NOMO-1 treated with dmso at 0.1 percent for 144 hours (cell line): ENCODE measurements around the gene MDFIC.
"Not testable (repeated sequence)": the region's sequence is repeated elsewhere in the genome, so short reads cannot be mapped to it uniquely, and the experiment has no call there.

Experiments used
- DNase-seq: peaks from one replicate; lab custom pipeline; 2025; ENCODE audit not compliant: unreplicated experiment; lab: John Stamatoyannopoulos, UW

The MDFIC gene, protein sequence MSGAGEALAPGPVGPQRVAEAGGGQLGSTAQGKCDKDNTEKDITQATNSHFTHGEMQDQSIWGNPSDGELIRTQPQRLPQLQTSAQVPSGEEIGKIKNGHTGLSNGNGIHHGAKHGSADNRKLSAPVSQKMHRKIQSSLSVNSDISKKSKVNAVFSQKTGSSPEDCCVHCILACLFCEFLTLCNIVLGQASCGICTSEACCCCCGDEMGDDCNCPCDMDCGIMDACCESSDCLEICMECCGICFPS

GRCh38 chr7:114922026-114922651, at the start of gene MDFIC:
Gene MDFIC (plus strand): TSS chr7:114922094. CDS start chr7:114923034, 940 bp downstream.
- DNase-seq, result no peak

DNA sequence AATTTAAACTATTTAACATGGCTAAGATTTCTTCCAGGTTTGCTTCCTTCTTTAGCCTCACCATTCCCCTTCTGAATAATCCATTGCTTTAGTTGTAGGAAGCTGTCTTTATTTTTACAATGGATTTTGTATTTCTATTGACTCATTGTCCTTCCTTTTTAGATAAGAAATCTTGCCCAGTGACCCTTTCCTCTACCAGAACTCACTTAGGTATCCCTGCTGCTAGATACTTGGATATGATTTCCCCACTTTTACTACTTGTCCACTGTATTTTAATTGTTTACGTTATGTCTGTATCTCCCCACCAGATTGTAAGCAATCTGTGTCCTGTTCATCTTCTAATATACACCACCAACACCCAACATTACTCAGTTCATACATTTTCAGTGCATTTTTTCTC, 47.7 kb upstream of the MDFIC start:
- no peak for DNase-seq

DNA sequence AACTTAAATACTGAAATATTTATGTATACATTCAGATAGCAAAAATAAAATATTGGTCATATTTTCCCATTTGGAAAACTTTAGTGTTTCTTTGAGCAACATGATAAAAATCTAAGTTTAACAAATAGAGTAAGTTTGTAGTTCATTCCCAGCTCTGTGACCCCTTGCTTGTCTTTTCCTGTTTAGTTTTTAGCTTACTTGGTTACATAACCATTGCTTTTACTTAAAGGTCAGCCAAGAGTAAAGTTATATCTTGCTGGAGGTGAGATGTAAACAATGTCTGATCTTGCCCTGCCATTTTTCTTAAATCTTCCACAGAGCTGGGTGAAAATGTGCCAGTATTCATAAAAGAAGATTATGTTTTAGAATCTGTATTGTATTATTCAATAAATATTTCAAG, 46.7 kb upstream of the MDFIC start:
- no peak for DNase-seq

DNA sequence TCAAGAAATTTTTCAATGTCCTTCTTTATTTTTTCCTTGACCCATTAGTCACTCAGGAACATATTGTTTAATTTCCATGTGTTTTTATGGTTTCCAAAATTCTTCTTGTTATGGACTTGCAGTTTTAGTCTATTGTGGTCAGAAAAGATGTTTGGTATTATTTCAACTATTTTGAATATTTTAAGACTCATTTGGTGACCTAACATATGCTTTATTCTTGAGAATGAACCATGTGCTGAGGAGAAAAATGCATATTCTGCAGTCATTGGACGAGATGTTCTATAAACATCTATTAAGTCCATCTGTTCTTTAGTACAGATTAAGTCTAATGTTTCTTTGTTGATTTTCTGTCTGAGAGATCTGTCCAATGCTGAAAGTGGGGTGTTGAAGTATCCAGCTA, 42.3 kb upstream of the MDFIC start:
- DNase-seq, result no peak

- DNase-seq, result no peak
Measured at GRCh38 chr7:114885836-114886235, 36.1 kb upstream of the MDFIC start.

DNA sequence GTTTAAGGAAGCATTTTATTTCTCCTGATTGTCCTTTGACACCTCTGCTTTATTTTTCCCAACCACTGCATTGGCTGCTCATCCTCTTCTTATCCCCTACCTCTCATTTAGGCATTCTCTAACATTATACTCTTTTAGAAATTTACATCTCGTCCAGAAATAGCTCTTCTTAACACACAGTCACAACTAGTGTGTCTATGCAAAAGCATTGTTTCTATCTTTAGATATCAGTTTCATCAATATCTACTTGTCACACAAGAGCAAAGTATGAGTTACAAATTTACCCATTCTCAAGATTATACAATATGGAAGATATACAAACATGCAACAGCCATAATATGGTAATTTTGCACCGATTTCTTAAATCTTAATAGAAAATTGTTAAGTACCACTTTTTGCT, 35.7 kb upstream of the MDFIC start:
- no peak for DNase-seq

- DNase-seq, result not testable (repeated sequence)
Measured at GRCh38 chr7:114889116-114889515, 32.8 kb upstream of the MDFIC start.

- no peak for DNase-seq
Measured at GRCh38 chr7:114889646-114890285, 32.1 kb upstream of the MDFIC start.

- no peak for DNase-seq
Measured at GRCh38 chr7:114890561-114890960, 31.3 kb upstream of the MDFIC start.

- no peak for DNase-seq
Measured at GRCh38 chr7:114900127-114900526, 21.8 kb upstream of the MDFIC start.

- no peak for DNase-seq
Measured at GRCh38 chr7:114901771-114902170, 20.1 kb upstream of the MDFIC start.

DNA sequence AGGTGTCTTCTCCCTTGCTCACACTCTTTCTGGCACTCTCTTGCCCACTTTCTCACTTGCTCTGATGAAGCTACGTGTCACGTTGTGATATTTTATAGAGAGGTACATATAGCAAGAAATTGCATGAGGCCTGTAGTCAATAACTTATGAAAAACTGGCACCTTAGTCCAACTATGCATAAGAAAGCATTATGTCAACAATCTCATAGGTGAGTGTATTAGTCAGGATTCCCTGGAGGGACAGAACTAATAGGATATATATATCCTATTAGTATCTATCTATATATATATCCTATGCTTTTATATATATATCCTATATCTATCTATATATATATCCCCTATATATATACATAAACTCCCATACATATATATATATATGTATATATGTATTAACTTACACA, 18.8 kb upstream of the MDFIC start:
- no peak for DNase-seq

DNA sequence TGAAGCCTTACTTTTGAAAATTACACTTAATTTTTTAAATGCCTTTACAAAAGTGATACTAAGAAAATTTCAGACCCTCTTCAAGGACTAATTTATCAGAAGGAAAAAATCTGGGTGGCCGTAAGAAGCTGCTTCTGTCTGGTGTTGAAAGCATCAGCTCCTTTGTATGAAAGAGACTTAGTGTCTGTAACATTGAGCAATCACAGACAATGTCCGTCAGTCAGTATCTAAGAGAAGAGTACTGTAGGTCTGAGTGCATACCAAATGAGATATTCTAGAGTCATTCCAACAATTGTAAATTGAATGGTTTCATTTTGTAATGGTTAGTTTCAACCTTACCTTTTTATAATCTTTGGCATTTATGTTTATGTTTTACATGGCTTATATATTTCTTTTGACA, 11.1 kb upstream of the MDFIC start:
- no peak for DNase-seq

- DNase-seq, result no peak
Measured at GRCh38 chr7:114911411-114911810, 10.5 kb upstream of the MDFIC start.

DNA sequence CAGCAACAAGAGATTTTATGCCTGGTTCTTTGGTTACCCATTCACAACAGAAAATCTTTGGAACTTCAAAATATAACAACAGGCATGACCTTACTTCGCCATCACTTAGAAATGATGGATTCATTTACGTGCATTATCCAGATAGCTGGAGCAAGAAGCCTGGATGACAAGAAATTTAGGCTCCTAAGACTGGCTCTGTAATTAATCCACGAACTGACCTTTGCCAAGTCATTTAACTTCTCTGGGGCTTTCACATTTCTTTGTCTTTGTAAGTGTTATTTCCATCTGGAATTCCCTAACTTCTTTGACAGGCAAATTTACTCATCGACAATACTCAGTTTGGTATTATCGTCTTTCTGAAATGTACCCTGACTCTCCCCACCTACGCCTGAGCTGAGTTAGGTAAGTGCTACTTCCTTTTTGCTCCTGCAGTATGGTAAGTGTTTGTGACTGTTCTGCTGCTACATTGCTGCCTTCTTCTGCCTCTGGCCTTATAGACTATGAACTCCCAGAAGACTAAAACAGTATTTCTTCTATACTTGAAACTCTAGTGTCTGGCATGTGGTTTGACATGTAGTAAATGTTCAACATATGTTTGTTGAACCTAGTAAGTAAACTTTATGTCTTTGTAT, 5.5 kb upstream of the MDFIC start:
- no peak for DNase-seq

- no peak for DNase-seq
Measured at GRCh38 chr7:114917211-114917839, 4.6 kb upstream of the MDFIC start.

- DNase-seq, result no peak
Measured at GRCh38 chr7:114919587-114919986, 2.3 kb upstream of the MDFIC start.

DNA sequence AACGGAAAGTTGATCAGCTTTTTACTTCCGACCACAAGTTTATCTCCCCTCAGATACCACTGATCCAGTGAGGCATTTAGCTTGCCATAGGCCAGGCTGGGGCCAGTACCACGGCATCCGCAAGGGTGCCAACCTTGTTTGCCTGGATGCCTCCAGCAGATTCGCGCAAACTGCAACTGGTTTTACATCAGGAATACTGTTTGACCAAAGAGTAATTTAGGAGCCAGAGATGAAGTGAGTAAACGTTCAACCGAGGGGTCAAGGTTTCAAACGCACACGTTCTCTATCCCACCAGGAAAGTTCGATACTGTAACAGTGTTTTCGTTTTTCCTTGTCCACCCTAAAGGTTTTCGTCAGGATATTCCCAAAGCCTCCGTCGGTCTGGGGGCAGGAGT, 266 bp upstream of the MDFIC start:
- DNase-seq, result no peak

GRCh38 chr7:114922652-114923402, 933 bp downstream of the MDFIC start:
- no peak for DNase-seq

DNA sequence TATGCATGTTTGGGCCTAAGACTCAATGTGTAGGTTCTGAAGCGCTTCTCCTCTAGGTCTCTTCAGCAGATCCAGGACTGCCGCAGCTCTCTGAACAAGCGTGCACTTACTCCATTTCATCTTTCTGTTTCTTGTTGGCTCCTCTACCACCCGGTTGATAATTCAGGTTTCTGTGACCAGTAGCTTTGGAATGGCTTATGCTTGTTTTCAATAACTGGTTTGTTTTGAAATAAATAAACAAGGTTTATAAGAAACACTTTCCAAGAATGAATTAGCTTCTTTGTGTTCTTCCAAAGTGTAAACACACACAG, 1.5 kb downstream of the MDFIC start:
- no peak for DNase-seq
